Neutrophil (primary cell): Measurements from ENCODE around the gene L3MBTL1.

ENCODE experiments used
- H3K27ac ChIP-seq: fragments of 200-600 bp; sonication (generic); 2 replicates; pipeline ENCODE4 v1.5.1; 2016; ENCODE audit warnings: mild to moderate bottlenecking, moderate library complexity
- H3K27me3 ChIP-seq: fragments of 200-600 bp; sonication (generic); 2 replicates; pipeline ENCODE4 v1.6.0; 2016; ENCODE audit warnings: mild to moderate bottlenecking
- H3K36me3 ChIP-seq: fragments of 200-600 bp; sonication (generic); 2 replicates; pipeline ENCODE4 v1.5.1; 2017
- H3K4me1 ChIP-seq, 2 experiments: fragments of 200-600 bp in 1 of 2; sonication (generic) in 1 of 2; 1 replicate in 1 of 2; 2 replicates in 1 of 2; pipeline versions ENCODE4 v1.5.1 to v1.6.1; 2013 to 2016; ENCODE audit warnings: low read depth in 1 of 2, low read length in 1 of 2, mild to moderate bottlenecking in 1 of 2, moderate library complexity in 1 of 2; ENCODE audit not compliant: control insufficient read depth in 1 of 2, insufficient read depth in 1 of 2
- H3K4me3 ChIP-seq, 2 experiments: fragments of 200-600 bp in 1 of 2; sonication (generic) in 1 of 2; 1 replicate in 1 of 2; 2 replicates in 1 of 2; pipeline ENCODE4 v1.5.1; 2013 to 2016; ENCODE audit warnings: low read depth in 1 of 2, low read length in 1 of 2, mild to moderate bottlenecking in 1 of 2, moderate library complexity in 1 of 2
- H3K9me3 ChIP-seq: fragments of 200-600 bp; sonication (generic); 2 replicates; pipeline ENCODE4 v1.5.1; 2016
- TF ChIP-seq, protein P1 (sequence below): fragments of 200-600 bp; sonication (generic); IDR thresholded peaks from 2 replicates; pipeline ENCODE4 v1.5.1; 2016; ENCODE audit warnings: antibody characterized with exemption

L3MBTL1 gene

DNA sequence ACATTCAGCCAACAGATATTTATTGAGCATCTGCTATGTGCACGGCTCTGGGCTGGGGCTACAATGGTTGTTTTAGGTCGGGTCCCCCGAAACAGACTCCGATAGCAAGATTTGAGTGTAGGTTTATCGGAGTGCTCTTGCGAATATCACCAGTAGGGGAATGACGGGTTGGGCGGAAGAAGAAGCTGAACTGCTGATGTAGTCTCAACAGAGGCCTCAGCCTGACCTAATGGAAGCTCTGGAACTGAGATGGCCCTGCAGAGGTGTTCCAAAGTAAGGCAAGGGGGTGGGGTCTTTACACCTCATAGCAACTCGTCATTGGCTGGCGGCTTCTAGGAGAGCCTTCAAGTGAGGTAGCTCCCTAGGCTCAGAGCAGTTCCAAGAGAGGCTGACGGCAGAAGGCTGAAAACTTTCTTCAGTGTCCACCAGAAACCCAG lies 1.1 kb downstream of the L3MBTL1 start:
- H3K27ac ChIP-seq = no peak overlapping the region
- H3K9me3 ChIP-seq = no peaks in the 10 kb centered on the region
- H3K27me3 ChIP-seq = peaks cover 58% of the 10 kb centered on the region
- H3K36me3 ChIP-seq = no peaks in the 10 kb centered on the region
- TF ChIP-seq, protein P1, sequence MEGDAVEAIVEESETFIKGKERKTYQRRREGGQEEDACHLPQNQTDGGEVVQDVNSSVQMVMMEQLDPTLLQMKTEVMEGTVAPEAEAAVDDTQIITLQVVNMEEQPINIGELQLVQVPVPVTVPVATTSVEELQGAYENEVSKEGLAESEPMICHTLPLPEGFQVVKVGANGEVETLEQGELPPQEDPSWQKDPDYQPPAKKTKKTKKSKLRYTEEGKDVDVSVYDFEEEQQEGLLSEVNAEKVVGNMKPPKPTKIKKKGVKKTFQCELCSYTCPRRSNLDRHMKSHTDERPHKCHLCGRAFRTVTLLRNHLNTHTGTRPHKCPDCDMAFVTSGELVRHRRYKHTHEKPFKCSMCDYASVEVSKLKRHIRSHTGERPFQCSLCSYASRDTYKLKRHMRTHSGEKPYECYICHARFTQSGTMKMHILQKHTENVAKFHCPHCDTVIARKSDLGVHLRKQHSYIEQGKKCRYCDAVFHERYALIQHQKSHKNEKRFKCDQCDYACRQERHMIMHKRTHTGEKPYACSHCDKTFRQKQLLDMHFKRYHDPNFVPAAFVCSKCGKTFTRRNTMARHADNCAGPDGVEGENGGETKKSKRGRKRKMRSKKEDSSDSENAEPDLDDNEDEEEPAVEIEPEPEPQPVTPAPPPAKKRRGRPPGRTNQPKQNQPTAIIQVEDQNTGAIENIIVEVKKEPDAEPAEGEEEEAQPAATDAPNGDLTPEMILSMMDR = no peak
- H3K4me3 ChIP-seq = peak overlapping the region; percentile 69 to 82
- H3K4me1 ChIP-seq = peaks cover 14 to 20% of the 10 kb centered on the region in 2 experiments

DNA sequence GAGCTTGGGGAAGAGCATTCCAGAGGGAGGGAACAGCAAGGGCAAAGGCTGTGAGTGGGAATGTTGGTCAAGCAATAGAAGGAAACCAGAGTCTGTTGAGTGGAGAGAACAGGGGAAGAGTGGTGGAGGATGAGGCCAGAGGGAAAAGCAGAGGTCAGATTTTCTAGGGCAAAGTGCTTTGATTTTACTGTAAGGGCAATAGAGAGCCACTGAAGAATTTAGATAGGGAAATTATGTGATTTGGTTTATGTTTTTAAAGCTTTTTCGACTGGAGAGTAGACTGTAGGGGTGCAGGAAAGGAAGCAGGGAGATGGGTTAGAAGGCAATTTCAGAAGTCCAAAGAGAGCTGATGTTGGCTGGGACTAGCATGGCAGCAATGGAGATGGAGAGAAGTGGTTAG lies 4.4 kb downstream of the L3MBTL1 start:
- Histone ChIP-seq H3K27ac (no peak overlapping the region), H3K9me3 (no peaks in the 10 kb centered on the region), H3K36me3 (no peaks in the 10 kb centered on the region), H3K4me1 (peaks cover 23 to 31% of the 10 kb centered on the region in 2 experiments), H3K4me3 (no peak overlapping the region), H3K27me3 (peaks cover 27% of the 10 kb centered on the region)
- TF ChIP-seq, protein P1 = no peak

DNA sequence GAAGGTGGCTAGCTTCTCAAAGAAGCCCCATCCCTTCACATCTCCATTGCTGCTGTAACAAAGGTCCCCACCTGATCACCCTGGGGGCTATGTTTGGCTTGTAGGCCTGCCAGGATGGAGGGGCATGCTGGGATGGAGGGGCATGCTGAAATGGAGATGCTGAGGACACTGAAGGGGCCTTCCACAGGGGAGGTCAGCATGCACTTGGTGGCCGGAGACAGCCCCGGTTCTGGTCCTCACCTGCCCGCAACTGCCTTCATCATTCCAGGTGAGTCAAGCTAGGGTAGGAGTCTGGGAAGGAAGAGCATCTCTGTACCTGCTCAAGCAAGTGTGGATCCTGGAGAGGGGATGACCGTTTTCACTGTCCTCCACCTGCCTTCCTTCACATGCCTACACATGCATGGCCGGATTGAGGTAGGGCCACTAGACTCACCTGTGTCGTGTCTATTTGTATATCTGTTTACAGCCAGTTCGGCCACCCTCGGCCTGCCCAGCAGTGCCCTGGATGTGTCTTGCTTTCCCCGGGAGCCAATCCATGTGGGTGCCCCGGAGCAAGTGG lies 6.0 kb downstream of the L3MBTL1 start:
- H3K27me3 ChIP-seq = peaks cover 11% of the 10 kb centered on the region
- H3K9me3 ChIP-seq = no peaks in the 10 kb centered on the region
- H3K36me3 ChIP-seq = no peaks in the 10 kb centered on the region
- peak overlapping the region; percentile 74 to 77 for H3K4me3 ChIP-seq
- peaks cover 17 to 19% of the 10 kb centered on the region in 2 experiments for H3K4me1 ChIP-seq
- TF ChIP-seq, protein P1 = no peak
- H3K27ac ChIP-seq = peak overlapping the region; percentile 76

DNA sequence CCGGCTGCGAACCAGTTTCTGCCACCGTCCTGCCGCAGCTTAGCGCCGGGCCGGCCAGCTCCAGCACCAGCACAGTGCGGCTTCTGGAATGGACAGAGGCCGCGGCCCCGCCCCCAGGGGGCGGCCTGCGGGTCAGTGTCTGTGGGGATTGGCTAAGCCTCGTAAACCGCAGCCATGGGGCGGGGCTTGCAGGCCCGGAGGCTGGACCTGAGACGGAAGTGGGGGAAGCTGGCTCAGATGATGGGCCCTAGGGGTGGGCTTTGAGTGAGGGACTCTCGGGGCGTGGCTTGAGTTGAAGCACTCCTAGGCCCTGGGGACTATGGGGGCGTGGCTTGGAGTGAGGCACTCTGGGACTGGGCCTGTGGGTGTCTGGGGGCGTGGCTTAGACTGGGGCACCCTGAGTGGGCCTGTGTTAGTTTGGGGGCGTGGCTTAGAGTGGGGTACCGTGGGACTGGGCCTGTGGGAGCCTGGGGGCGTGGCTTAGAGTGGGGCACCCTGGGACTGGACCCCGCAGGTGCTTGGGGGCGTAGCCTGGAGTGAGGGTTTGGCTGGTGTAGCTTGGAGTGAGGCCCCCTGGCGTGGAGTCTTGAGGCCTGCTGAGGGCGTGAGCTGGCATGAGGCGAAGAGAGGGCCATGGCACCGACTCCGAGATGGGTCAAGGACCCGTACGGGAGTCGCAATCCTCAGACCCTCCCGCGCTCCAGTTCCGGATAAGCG lies 6.6 kb downstream of the L3MBTL1 start:
- no peaks in the 10 kb centered on the region for H3K36me3 ChIP-seq
- H3K27ac ChIP-seq = peak overlapping the region; percentile 76
- TF ChIP-seq, protein P1 = peak; percentile 15
- peaks cover 5% of the 10 kb centered on the region for H3K27me3 ChIP-seq
- H3K9me3 ChIP-seq = no peaks in the 10 kb centered on the region
- H3K4me3 ChIP-seq = peak overlapping the region; percentile 74 to 77
- H3K4me1 ChIP-seq = peaks cover 15% of the 10 kb centered on the region in 2 experiments

DNA sequence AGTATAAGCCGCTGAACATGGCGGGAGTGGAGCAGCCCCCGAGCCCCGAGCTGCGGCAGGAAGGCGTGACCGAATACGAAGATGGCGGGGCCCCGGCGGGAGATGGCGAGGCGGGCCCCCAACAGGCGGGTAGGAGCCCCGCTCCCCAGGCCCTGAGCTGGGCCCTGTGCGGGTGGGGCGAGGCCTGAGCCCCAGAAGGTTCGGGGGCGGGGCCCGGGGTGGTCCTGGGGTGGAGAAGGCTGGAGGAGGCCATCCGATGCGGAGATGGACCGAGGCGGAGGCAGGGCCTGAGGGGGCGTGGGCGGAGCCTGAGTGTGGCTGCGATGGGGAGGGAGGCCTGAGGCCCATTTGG lies 7.1 kb downstream of the L3MBTL1 start:
- Histone ChIP-seq H3K36me3 (no peaks in the 10 kb centered on the region), H3K4me3 (peak overlapping the region; percentile 74 to 77), H3K4me1 (peaks cover 15% of the 10 kb centered on the region in 2 experiments), H3K27me3 (no peaks in the 10 kb centered on the region), H3K27ac (peak overlapping the region; percentile 76), H3K9me3 (no peaks in the 10 kb centered on the region)
- TF ChIP-seq, protein P1 = no peak
